Nucleus accumbens (tissue), 56 donors: ENCODE measurements around the gene PHF21B.
"Not testable (repeated sequence)": the region's sequence is repeated elsewhere in the genome, so short reads cannot be mapped to it uniquely, and the experiment has no call there.

ENCODE experiments used
- DNase-seq, 56 donors: peaks; one replicate each; lab custom pipeline; 2025; lab: John Stamatoyannopoulos, UW

The PHF21B gene

DNA sequence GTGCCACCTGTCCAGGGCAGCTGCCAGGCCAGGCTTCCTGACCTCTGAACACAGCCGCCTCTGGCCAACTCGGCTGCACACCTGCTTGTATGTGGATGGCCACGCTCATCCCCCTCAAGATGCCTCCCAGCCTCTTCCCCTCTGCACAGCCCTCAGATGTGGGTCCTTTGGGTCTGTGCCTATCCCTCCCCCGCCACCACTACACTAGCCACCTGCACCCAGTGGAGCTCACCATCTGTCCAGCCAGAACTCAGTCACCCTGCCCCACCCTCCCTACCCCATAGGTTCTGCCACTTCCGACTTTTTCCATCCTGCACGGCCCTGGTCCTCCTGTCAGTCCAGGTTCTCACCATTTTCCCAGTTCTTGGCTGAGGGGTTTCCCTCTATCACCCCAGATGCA is 44.6 kb downstream of the PHF21B start:
- no peak for DNase-seq

DNA sequence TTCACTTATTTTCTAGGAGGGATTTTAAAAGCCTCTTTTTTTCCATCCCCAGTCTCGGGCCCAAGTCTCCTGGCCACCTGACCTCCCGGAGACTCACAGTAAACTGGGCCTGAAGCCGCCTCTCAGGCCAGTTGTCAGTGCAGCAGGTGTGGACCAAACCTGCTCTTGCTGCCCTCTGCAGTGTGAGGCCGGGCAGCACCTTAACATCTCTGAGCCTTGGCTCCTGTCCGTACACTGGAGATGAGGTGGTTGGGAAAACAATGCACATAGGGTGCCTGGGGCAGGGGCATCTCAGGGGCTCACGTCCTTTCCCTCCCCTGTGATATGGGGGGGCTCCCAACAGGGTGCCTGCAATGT is 45.1 kb downstream of the PHF21B start:
- no peak for DNase-seq

DNA sequence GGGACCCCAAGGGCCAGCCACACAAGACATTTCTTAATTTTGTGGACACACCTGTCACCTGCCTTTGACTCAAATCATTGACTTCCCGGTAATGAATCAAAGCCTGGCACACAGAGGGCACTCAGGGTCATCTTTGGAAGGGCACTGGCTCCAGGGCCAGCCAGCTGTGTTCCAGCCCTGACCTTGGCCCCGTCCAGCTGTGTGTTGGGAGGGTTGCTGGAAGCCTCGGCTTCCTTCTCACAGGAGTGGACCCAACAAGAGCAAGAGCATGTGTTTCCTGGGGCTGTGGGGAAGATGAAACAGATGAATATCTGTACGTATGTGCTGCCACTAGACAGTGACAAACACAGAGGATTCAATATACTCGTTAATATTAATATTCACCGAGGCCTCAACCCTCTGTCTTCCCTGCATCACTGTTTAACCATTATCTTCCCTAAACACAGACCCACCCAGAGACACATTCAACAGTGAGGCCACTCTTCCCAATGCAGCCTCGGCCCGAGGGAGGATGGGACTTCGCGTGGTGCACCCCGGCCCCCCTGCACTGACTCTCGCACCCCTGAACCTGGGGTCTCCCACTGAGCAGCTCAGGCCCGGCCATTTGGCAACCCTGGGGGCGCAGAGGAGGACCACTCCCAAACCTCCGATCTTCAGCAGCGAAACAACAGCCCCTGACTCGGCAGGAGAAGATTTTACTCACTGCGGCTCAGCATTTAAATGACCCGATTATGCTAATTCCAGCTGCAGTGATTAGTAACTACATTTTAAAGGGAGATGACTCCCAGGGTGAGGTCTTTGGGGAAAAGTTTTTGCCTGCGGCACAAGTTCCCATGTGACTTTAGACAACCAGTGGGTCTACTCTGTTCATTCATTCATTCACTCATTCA is 45.7 kb downstream of the PHF21B start:
- DNase-seq, result peak in 1 of 56 donors; percentile 1

DNA sequence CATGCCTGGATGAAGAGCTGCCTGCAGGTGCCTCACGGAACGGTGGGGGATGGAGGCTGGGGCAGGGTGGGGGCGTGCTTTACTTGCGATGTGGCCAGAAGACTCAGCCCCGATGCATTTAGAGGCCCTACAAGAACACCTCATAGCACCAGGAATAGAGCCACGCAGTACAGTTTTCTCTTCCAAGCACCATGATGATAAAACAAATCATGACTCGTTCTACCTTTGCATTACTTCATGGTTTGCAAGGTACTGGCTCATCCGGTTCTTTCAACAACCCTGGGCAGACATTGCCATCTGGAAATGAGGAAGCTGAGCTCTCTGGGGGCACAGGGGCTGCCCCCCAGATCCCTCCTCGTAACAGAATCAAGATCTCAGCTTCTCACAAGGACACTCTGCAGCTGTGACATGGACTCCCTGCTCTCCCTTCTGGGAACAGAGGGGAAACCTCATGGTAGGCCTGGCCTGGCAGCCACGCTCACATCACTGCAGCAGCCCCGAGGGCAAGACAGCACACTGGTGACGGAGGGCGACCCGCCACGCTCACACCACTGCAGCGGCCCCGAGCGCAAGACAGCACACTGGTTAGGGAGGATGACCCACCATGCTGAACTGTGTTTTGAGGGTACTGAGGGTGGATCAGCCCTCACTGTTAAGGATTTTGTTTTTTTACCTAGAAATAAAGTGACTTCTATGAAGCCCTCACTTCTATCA is 46.9 kb downstream of the PHF21B start:
- DNase-seq, result no peak

DNA sequence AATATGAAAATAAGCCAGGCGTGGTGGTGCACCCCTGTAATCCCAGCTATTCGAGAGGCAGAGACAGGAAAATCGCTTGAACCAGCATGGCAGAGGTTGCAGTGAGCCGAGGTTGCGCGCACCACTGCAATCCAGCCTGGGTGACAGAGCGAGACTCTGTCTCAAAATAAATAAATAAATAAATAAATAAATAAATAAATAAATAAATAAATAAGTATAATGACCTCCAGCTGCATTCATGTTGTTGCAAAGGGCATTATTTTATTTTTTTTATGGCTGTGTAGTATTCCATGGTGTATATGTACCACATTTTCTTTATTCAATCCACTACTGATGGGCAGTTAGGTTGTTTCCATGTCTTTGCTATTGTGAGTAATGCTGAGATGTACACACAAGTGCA is 48.1 kb downstream of the PHF21B start:
- not testable (repeated sequence) for DNase-seq

DNA sequence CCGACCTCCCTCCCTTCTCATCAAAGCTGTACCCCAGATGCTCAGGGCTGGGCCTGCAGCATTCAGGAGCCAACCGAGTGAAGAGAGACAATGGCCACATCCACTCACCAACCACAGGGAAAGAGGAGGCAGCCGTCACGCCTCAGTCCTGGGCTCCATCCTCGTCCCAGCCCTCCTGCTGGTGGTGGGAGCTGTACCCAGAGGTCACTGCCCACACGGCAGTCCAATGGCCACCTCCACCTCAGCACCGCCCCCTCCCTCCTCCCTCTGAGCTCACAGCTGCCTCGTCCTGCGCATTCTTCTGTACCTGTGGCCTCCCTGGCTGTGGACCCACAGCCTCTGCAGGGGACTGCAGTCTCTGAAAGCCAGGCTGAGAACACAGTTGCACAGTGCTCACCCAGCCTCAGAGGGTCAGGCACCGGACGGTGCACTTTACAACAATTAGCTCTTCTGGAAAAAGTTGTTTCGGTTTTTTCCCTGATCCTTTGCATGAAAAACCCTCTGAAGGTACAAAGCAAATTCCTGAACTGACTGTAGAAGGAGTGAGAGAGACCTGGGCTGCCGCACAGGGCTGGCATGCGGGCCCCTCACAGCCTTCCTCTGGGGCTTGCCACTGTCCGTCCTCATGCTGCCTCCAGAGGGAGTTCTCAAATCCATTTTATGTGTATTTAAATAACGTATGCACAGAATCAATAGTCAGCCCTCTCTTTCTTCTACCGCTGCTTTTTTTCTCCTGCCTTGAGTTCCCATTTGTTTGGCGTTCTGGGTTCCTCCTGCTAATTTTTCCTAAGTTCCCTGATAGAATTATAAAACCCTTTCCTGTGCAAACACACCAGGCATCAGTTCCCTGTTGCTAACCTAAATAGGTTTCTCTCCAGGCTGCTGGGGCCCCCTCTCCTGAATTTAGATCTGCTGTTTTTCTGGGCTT is 52.7 kb downstream of the PHF21B start:
- DNase-seq, result no peak

DNA sequence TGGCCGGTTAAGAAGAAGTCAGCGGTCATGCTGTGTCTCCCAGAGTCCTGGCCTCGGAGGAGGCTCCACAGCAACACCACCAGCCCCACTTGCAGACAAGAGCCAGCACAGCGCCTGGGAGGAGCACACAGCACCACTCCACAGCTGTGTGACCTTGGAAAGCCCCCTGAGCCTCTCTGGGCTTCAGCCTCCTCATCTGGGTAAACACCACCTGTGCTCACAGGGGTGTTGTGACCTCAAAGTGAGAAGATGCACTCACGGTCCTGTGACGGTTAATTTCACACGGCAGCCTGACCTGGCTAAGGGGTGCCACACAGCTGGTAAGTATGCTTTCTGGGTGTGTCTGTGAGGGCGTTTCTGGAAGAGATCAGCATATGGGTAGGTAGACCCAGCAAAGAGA is 54.7 kb downstream of the PHF21B start:
- no peak for DNase-seq

DNA sequence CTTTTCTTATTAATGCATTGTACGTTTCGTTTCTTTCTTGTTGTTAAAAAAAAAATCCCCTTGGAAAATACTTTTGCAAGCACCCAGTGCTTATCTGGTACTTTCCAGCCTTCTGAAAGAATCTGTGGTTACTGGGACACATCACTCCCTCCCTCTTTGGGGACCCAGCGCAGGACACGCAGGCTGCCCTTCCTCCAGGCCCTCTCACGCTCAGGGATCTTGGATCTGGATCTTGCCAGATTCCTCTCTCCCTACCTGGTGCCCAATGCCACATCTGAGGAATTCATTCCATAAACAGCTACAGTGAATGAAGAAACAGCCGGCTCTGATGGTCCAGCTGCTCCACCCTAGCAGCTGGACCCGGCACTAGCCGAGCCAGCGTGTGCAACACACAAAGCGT is 55.7 kb downstream of the PHF21B start:
- no peak for DNase-seq

DNA sequence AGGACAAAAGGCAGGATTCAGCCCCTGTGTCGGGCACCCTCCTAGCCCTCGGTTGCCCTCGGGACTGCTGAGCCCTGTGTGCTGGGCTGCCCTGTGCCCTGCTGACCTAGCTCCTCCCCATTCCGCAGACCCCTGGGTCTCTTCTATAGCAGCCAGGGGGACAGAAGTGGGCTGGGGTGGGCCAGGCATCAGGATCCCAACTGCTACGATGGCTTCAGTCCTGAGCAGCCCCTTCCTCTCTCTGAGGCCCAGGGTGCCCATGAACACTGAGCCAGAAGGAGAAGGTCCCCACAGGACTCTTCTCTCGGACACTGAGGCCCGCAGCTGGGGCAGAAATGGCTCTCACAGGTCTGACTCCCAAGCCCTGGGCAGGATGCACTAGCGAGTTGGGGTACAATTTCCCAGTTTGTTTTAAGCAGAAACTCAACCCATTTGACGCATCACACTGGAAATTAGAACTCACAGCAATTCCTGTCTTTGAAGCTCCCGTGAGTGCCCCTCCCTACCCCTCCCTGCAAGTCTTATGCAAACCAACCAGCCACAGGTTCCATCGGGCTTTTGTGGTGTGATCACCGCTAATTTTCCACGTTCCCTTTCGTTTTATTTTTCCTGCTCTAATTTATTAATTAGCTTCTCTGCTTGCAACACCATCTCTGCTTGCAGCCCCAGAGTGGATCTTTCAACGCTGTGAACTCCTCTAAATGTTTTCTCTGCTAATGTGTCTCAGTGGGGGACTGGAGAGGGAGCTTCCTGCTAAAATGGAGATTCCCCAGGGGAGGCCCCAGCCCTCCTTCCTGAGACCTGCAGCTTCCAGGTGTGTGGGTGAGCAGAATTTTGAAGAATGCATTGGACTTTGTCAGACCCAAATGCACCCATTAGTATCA is 56.7 kb downstream of the PHF21B start:
- DNase-seq, result no peak

DNA sequence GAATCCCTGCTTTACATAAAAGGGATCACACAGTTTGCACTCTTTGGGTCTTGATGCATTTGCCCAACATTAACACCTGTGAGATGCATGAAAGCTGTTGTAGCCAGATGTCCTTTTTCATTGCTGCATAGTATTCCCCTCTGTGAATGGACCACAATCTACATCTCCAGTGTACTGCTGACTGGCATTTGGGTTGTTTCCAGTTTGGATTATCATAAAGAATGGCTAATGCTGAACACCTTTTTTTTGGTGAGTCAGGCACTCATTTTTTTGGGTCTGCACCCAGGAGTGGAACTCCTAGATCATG is 58.3 kb downstream of the PHF21B start:
- no peak for DNase-seq

DNA sequence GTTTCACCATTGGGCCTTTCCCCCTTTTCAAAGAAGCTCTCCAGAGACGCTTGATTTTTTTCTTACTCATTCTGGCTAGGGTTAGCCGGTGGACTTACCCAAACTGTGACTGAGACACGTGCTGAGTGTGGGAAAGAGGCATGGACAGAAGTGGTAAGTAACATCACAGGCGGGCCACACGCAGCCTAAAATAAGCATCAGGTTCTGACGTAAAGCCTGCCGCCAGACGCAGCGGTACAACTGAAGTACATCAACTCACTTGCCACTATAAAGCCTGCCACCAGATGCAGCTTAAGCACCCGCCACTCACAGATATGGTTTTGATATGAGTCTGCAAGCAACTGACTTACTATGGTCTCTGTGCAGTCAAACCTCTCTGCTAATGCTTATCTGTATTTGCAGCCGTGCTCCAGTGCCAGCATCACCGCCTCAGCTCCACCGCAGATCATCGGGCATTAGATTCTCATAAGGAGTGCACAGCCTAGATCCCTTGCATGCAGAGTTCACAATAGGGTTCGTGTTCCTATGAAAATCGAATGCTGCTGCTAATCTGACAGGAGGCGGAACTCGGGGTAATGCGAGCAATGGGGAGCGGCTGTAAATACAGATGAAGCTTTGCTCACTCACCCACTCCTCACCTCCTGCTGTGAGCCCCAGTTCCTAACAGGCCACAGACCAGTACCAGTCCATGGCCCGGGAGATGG is 58.8 kb downstream of the PHF21B start:
- no peak for DNase-seq

DNA sequence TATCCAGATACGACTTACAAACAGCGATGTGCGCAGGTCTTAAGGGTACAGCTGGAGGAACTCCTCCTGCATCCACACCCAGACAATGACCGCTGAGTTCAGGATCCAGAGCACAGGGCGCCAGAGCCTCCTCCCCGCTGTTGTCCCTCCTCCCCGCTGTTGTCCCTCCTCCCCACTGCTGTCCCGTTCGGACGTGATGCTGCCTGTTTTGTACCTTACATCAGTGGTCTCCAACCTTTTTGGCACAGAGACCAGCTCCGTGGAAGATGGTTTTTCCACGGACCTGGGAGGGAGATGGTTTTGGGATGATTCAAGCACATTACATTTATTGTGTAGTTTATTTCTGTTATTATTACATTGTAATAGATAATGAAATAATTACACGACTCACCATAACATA is 62.0 kb downstream of the PHF21B start:
- no peak for DNase-seq

DNA sequence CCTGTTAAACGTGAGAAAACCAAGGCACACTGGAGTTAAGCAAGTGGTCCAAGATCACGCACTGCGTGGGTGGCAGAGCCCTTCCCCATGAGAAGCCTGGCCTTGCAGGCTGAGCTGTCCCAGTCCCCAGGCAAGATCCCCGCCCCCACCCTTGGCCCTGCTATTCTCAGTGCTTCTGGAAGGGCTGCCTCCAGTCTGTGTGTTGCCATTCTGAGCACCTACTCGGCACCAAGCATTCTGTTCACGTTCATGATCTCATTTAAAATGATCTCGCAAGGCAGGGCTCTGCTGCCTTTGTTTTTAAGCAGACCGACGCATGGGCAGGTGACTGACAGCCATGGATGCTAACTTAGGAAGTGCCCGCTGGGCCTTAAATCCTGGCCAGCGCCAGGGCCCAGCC is 62.8 kb downstream of the PHF21B start:
- peak in 33 of 56 donors; percentile 7 to 66 (median 27) for DNase-seq

DNA sequence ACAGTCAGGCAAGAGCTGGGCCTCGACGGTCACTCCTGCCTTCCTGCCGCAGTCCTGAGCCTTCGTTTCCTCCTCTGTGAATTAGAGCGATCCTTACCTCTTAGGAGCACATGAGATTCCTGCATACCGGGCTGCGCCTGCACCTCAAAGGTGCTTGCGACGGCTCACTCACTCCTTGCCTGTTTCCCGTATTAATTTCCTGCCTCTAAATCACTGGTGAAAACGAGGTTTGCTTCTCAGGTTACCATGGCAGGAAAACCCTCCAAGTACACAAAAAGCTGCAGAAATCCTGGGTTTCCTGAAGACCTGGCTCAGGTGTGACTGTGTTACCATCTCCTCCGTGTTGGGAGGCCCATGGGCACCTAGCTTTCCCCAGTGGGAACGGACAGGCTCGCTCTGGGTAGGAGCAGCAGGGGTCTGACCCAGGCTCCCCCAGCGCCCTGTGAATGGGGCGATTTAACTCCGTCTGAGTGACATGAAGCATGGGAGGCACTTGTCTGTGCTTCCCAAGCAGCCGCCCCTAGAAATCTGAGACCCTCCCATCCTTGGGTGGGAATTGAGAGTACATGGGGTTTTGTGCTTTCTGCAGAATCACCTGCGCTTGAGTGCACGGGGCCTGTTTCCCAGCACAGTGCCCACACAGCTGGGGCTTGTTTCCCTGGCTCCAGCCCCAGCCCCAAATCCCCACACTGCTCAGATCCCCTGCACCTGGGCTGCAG is 64.8 kb downstream of the PHF21B start:
- DNase-seq, result no peak

DNA sequence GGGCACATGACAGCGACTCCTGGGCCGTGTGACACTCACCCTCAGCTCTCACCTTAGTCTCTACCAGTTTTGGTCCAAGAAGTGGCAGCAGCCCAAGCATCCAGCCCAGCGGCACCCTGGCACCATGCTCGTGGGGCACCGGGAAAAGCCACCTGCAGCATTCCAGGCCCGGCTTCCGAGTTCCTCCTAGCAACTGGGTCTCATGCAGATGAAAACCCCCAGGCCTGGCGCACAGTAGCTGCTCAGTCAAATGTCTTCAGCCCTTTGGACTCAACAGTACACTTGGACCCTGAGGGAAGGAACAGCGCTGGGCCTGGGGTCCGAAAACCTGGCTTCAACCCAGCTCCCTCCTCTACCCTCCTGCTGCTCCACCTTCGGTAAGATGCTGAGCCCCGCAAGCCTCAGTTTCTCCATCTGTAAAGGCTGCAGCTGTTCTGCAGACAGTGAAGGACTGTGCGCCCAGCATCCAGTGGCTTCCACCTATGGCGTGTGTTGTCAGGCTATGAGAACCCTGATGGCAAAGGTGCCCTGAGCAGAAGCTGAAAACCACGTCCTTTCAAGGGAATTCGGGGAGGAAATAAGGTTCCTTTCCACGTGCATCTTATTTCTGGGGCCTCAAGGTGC is 66.0 kb downstream of the PHF21B start:
- no peak for DNase-seq

DNA sequence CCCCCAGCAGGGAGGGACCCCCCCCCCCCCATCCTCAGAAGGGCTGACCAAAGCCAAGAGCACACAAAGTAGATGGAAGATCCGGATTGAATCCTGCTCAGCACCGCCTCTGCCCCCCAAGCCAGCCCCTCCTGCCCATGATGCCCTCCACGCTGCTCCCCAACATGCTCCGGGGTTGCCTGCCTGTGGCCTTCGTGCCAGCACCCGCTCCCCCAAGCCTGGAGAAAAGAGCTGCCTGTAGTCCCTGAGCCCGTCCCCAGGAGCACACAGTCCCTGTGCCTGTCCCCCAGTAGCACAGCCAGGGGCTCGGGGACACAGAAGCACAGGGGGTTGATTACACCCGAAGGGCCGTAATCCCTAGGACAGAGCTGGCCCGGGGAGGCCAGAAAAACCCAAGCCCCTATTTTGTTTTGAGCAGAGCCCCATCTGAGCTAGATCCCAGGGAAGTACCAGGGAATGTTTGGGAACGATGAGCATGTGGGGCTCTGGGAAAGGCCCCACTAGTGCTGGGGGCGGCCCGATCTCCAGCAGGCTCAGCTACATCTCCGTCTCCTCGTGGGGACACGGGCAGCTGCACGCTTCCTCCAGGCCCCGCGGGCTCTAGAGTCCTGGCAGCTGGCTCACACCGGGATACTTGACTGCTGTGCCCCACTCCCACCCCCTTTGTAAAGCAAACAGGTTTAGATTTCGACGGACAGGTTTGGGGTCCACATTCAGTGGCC is 66.7 kb downstream of the PHF21B start:
- no peak for DNase-seq

DNA sequence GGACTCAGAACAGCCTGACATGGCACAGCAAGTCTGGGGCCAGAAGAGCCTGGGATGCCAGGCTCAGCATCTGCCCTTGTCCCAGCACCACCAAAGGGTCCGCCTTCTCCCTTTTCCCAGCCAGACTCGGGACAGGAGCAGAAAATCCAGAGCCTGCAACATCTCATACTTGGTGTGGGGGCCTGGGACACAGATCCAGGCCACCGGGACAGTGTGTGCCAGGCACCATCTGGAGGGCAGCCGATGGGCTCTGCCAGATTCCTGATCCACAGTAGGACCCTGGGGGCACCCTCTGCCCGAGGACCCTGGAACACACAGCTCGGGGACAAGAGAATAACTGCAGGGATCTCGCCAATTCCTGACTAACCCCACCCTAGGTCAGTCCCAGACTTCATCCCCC is 67.7 kb downstream of the PHF21B start:
- DNase-seq, result no peak

DNA sequence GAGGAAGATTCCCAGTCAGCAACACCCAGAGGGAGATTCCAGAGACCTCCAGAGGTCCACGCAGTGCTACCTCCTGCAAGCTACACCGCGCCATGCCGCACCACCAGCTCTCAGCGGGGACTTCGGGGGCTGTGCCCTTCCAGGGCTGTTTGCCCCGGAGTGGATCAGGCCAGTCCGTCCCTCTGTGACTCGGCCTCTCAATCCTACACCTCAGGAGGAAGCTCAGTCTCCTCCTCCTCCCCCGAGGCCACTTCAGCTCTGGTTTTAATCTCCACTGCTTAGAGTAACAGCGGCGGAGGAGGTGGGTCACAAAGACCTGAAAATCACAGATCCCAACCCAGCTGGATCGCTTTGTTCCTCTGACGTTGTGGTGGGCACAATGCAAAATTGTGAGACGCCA is 68.6 kb downstream of the PHF21B start:
- no peak for DNase-seq
